Midbrain (tissue), 1 donor: ENCODE results near the gene ZNF562.

Experiments used
- DNase-seq: peaks from one replicate; lab custom pipeline; 2025; lab: John Stamatoyannopoulos, UW

Gene ZNF562

GRCh38 chr19:9644472-9644871, 30.4 kb downstream of the ZNF562 start:
- no peak for DNase-seq

GRCh38 chr19:9641810-9642209, 33.1 kb downstream of the ZNF562 start:
- DNase-seq: no peak

GRCh38 chr19:9640956-9641355, 33.9 kb downstream of the ZNF562 start:
- no peak for DNase-seq

- DNase-seq: no peak
Measured at GRCh38 chr19:9636018-9636417, 38.9 kb downstream of the ZNF562 start.

- no peak for DNase-seq
Measured at GRCh38 chr19:9627856-9628255, 47.0 kb downstream of the ZNF562 start.

- no peak for DNase-seq
Measured at GRCh38 chr19:9622531-9622930, 52.4 kb downstream of the ZNF562 start.

GRCh38 chr19:9621156-9622037, 53.5 kb downstream of the ZNF562 start, which contains the start of gene ZNF561:
ZNF561 (minus strand) TSS chr19:9621232; CDS start chr19:9619456, 1,776 bp downstream.
- peak; percentile 85 for DNase-seq

- no peak for DNase-seq
Measured at GRCh38 chr19:9620842-9621155, 54.1 kb downstream of the ZNF562 start.

GRCh38 chr19:9615844-9616243, 59.1 kb downstream of the ZNF562 start:
- no peak for DNase-seq

- DNase-seq: no peak
Measured at GRCh38 chr19:9610484-9611113, 64.3 kb downstream of the ZNF562 start.

GRCh38 chr19:9608912-9609311, 66.0 kb downstream of the ZNF562 start:
- DNase-seq: no peak

GRCh38 chr19:9597027-9597426, 77.9 kb downstream of the ZNF562 start:
- DNase-seq: no peak
